Measurements from ENCODE around the gene FCMR.

The FCMR gene

GRCh38 chr1:206963740-206964139 is 42.0 kb upstream of the FCMR start:
- TF ChIP-seq EZH2phosphoT487 (IDR thresholded peaks at IDR 0.05; ENCODE audit: low read length) (no peak), EZH2 (optimal IDR thresholded peaks at IDR 0.05; ENCODE audit: low read depth, low read length) (no peak), CTCF (IDR thresholded peaks at IDR 0.05; ENCODE audit: low read length) (no peak)
- no peaks in the 10 kb centered on the region for H3K27me3 ChIP-seq (replicated peaks; ENCODE audit: insufficient read depth, low read length)
- DNase-seq = no peak
- no peak overlapping the region for H3K4me3 ChIP-seq (ENCODE audit: low read length)
- H3K9me3 ChIP-seq (replicated peaks; ENCODE audit: insufficient read depth, low read length) = no peaks in the 10 kb centered on the region
- H3K9ac ChIP-seq (ENCODE audit: low read length) = no peak overlapping the region
- no peak overlapping the region for H3K4me2 ChIP-seq (ENCODE audit: low read depth, low read length)
- H3K27ac ChIP-seq (ENCODE audit: low read length) = no peak overlapping the region
- no peak overlapping the region for H2AFZ ChIP-seq (ENCODE audit: low read length)
- H3K9me2 ChIP-seq (replicated peaks; ENCODE audit: insufficient read depth, low read length) = no peaks in the 10 kb centered on the region
- no peaks in the 10 kb centered on the region for H4K20me1 ChIP-seq (ENCODE audit: insufficient read depth, low read length)
- H3K79me2 ChIP-seq (ENCODE audit: low read length) = no peaks in the 10 kb centered on the region
- H3K36me3 ChIP-seq (replicated peaks; ENCODE audit: insufficient read depth, low read length) = no peaks in the 10 kb centered on the region
- H3K4me1 ChIP-seq (ENCODE audit: low read length) = peaks cover 8% of the 10 kb centered on the region
- H3F3A ChIP-seq (ENCODE audit: insufficient read depth, low read length) = no peaks in the 10 kb centered on the region

- no peaks in the 10 kb centered on the region for H3K9me2 ChIP-seq (replicated peaks; ENCODE audit: insufficient read depth, low read length)
- no peaks in the 10 kb centered on the region for H3K79me2 ChIP-seq (ENCODE audit: low read length)
- H3K9ac ChIP-seq (ENCODE audit: low read length) = no peak overlapping the region
- no peaks in the 10 kb centered on the region for H3F3A ChIP-seq (ENCODE audit: insufficient read depth, low read length)
- no peak overlapping the region for H2AFZ ChIP-seq (ENCODE audit: low read length)
- H4K20me1 ChIP-seq (ENCODE audit: insufficient read depth, low read length) = no peaks in the 10 kb centered on the region
- no peak for DNase-seq
- no peaks in the 10 kb centered on the region for H3K27me3 ChIP-seq (replicated peaks; ENCODE audit: insufficient read depth, low read length)
- TF ChIP-seq EZH2 (optimal IDR thresholded peaks at IDR 0.05; ENCODE audit: low read depth, low read length) (no peak), CTCF (IDR thresholded peaks at IDR 0.05; ENCODE audit: low read length) (no peak), EZH2phosphoT487 (IDR thresholded peaks at IDR 0.05; ENCODE audit: low read length) (no peak)
- no peak overlapping the region for H3K4me3 ChIP-seq (ENCODE audit: low read length)
- H3K36me3 ChIP-seq (replicated peaks; ENCODE audit: insufficient read depth, low read length) = no peaks in the 10 kb centered on the region
- H3K9me3 ChIP-seq (replicated peaks; ENCODE audit: insufficient read depth, low read length) = no peaks in the 10 kb centered on the region
- peaks cover 8% of the 10 kb centered on the region for H3K4me1 ChIP-seq (ENCODE audit: low read length)
- no peak overlapping the region for H3K4me2 ChIP-seq (ENCODE audit: low read depth, low read length)
- H3K27ac ChIP-seq (ENCODE audit: low read length) = no peak overlapping the region
These were observed 41.5 kb upstream of the FCMR start for GRCh38 chr1:206963119-206963712.

- H3K4me2 ChIP-seq (ENCODE audit: low read depth, low read length) = no peak overlapping the region
- H3K9me2 ChIP-seq (replicated peaks; ENCODE audit: insufficient read depth, low read length) = no peaks in the 10 kb centered on the region
- no peaks in the 10 kb centered on the region for H3K9me3 ChIP-seq (replicated peaks; ENCODE audit: insufficient read depth, low read length)
- H3K9ac ChIP-seq (ENCODE audit: low read length) = no peak overlapping the region
- H3K4me1 ChIP-seq (ENCODE audit: low read length) = peaks cover 3% of the 10 kb centered on the region
- no peak overlapping the region for H3K27ac ChIP-seq (ENCODE audit: low read length)
- H3K79me2 ChIP-seq (ENCODE audit: low read length) = no peaks in the 10 kb centered on the region
- no peaks in the 10 kb centered on the region for H3F3A ChIP-seq (ENCODE audit: insufficient read depth, low read length)
- H3K27me3 ChIP-seq (replicated peaks; ENCODE audit: insufficient read depth, low read length) = no peaks in the 10 kb centered on the region
- no peak for DNase-seq
- H4K20me1 ChIP-seq (ENCODE audit: insufficient read depth, low read length) = no peaks in the 10 kb centered on the region
- H3K4me3 ChIP-seq (ENCODE audit: low read length) = no peak overlapping the region
- TF ChIP-seq EZH2phosphoT487 (IDR thresholded peaks at IDR 0.05; ENCODE audit: low read length) = no peak
- no peak for TF ChIP-seq CTCF (IDR thresholded peaks at IDR 0.05; ENCODE audit: low read length)
- TF ChIP-seq EZH2 (optimal IDR thresholded peaks at IDR 0.05; ENCODE audit: low read depth, low read length) = no peak
- no peak overlapping the region for H2AFZ ChIP-seq (ENCODE audit: low read length)
- H3K36me3 ChIP-seq (replicated peaks; ENCODE audit: insufficient read depth, low read length) = no peaks in the 10 kb centered on the region
These were observed 40.5 kb upstream of the FCMR start for GRCh38 chr1:206962272-206962671.
